NB4 (cell line): ENCODE measurements around the gene PPP1R9B.

ENCODE experiments used
- CTCF ChIP-seq: IDR thresholded peaks from one replicate; pipeline ENCODE4 v1.5.1; 2012; ENCODE audit warnings: low read depth, low read length
- MAX ChIP-seq: IDR thresholded peaks from 2 replicates; pipeline ENCODE4 v1.6.1; 2011; ENCODE audit warnings: low read depth, low read length
- MYC ChIP-seq: IDR thresholded peaks from 2 replicates; pipeline ENCODE4 v1.6.1; 2011; ENCODE audit warnings: low read depth, low read length

- TF ChIP-seq MYC: no peak
- TF ChIP-seq CTCF: no peak
- TF ChIP-seq MAX: no peak
Observed at GRCh38 chr17:50153650-50154575, 3.4 kb upstream of the PPP1R9B start.
